ENCODE results near the gene ALDH7A1.

ALDH7A1 gene

GRCh38 chr5:126509339-126509738, 85.7 kb downstream of the ALDH7A1 start:
- DNase-seq, result no peak

- no peak for DNase-seq
These were observed 86.1 kb downstream of the ALDH7A1 start for GRCh38 chr5:126508962-126509279.

GRCh38 chr5:126508251-126508961, 86.6 kb downstream of the ALDH7A1 start:
- no peak for DNase-seq

GRCh38 chr5:126506079-126506478, 88.9 kb downstream of the ALDH7A1 start:
- DNase-seq, result no peak

- no peak for DNase-seq
These were observed 91.4 kb downstream of the ALDH7A1 start for GRCh38 chr5:126503602-126504104.

- no peak for DNase-seq
These were observed 93.6 kb downstream of the ALDH7A1 start for GRCh38 chr5:126501448-126501847.

- DNase-seq, result no peak
These were observed 95.1 kb downstream of the ALDH7A1 start for GRCh38 chr5:126499853-126500342.

GRCh38 chr5:126499278-126499677, 95.7 kb downstream of the ALDH7A1 start:
- DNase-seq, result no peak

- DNase-seq, result no peak
These were observed 97.5 kb downstream of the ALDH7A1 start for GRCh38 chr5:126497506-126497905.

GRCh38 chr5:126494393-126494792, 100.6 kb downstream of the ALDH7A1 start:
- no peak for DNase-seq

- no peak for DNase-seq
These were observed 102.1 kb downstream of the ALDH7A1 start for GRCh38 chr5:126492939-126493338.

- no peak for DNase-seq
These were observed 104.7 kb downstream of the ALDH7A1 start for GRCh38 chr5:126490167-126490940.

- no peak for DNase-seq
These were observed 106.5 kb downstream of the ALDH7A1 start for GRCh38 chr5:126488443-126489065.

GRCh38 chr5:126487596-126487995, 107.4 kb downstream of the ALDH7A1 start:
- no peak for DNase-seq

GRCh38 chr5:126486332-126486731, 108.7 kb downstream of the ALDH7A1 start:
- no peak for DNase-seq

- DNase-seq, result no peak
These were observed 110.8 kb downstream of the ALDH7A1 start for GRCh38 chr5:126484253-126484652.

- no peak for DNase-seq
These were observed 111.9 kb downstream of the ALDH7A1 start for GRCh38 chr5:126483156-126483555.

GRCh38 chr5:126482591-126482990, 112.4 kb downstream of the ALDH7A1 start:
- DNase-seq, result no peak

GRCh38 chr5:126481243-126481642, 113.8 kb downstream of the ALDH7A1 start:
- DNase-seq, result no peak

Measured in right kidney (tissue), 1 donor.